SHP77 treated with DMSO at 0.1 percent for 48 hours (cell line): ENCODE results near the gene JARID2.
A peak's percentile ranks its signal among the peaks of the same experiment; 100 is the strongest.

ENCODE experiments used
- DNase-seq: peaks from one replicate; lab custom pipeline; 2025; lab: John Stamatoyannopoulos, UW

JARID2 gene

DNA sequence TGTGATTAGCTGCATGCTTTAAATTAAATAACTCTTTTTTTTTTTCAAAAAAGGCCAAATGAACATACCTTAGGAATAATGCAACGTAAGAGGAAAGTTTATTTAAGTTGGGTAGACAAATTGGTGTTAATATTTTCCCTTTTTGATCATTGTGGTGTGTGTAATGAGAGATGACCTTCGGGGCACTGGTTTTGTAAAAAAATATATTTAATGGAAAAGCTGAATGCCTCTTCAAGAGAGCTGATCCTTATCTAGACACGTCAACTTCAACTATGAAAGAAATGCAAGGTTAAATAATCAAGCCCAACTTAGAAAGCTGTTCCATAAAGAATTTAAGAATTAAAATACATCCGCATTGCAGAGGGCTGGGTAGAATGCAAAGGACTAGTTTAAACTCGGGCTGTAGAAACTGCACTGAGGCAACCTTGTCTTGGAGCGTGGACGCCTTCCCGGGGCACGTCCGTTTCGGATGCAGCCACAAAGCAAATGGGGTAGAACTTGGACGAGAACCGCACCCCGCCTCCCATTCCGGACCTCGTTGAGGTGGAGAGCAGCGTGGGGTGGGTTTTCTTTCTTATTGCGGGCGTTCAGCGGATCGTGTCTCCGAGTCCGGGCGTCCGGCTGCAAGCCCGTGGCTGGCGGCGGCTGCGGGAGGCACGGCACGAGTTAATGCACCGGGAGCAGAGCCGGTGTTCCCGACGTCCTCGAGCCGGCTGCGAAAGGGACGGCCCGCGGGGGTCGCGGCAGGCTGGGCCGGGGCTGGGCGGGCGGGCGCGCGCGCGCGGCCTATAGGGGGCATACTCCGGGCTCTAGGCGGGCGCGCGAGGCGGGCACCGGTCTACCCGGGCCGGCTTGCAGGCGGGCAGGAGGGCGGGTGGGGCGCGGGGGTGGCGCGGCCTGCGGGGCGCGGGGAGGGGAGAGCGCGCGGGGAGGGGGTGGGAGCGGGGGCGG is 1.9 kb downstream of the JARID2 start:
- no peak for DNase-seq

DNA sequence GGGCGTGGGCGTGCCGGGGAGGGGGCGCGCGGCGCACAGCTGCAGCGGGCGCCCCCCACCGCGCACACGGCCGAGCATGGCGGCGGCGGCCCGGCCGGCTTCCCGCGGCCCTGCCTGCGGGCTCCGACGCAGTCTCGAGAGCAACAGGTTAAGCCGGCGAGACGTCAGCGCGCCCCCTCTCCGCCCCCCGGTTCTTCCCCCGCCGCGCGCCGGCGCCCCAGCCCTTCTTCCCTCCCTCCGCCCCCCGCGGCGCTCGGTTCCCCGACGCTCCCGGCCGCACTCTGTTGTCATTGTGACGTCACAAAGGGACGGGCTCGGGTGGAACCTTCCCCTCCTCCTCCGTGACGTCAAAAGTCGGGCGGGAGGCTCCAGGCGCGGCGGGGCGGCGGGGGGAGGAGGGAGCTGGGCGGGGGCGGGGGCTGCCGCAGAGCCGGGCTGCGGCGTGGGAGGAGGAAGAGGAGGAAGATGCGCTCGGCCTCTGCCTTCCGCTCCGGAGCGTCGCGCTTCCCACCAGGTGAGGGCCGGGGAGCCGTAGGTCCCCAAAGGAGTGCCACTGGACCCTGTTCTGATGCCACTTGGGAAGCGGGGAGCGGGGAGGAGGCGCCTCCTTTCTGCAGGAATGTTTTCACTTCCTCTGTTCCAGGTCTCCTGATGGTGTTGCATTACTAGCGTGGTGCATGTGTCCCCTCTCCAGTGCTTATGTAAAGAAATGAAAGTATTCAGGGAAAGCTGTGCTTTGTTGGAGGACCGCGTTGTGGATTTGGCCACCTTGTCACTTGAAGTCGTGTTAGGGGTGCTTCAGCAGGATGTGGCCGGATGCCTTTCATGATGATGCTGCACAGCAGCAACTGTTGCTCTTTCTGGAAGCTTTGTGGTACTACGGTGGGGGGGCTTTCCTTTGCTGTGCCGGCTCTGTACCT is 2.8 kb downstream of the JARID2 start:
- DNase-seq, result peak; percentile 52

DNA sequence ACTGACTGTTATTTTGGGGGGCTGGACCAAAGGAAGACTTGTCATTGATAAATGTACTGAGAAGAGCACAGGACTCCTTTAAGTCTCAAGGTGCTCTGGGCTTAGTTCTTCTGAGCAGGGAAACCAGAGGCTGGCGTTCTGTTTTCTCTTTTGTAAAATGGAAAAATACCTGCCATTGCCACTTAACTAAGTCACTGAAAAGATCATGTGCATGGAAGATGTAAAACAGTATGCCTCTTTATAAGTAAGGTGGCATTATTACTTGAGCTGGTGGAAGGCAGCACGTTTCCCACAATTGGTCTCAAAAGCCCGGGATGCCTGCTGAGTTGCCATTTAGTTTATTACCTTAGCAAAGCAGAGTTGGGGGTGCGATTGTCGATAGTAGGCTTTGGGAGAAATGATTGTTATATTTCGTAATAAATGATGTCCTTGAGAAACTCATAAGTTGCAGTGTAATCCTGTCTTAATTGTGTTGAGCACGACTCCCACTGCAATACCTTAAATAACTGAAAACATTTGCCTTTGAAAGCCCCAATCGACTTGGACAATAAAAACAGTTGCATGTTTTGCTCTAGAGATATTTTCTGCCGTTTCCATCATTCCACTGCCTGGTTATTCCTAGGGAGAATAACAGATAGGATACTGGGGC is 3.6 kb downstream of the JARID2 start:
- no peak for DNase-seq

DNA sequence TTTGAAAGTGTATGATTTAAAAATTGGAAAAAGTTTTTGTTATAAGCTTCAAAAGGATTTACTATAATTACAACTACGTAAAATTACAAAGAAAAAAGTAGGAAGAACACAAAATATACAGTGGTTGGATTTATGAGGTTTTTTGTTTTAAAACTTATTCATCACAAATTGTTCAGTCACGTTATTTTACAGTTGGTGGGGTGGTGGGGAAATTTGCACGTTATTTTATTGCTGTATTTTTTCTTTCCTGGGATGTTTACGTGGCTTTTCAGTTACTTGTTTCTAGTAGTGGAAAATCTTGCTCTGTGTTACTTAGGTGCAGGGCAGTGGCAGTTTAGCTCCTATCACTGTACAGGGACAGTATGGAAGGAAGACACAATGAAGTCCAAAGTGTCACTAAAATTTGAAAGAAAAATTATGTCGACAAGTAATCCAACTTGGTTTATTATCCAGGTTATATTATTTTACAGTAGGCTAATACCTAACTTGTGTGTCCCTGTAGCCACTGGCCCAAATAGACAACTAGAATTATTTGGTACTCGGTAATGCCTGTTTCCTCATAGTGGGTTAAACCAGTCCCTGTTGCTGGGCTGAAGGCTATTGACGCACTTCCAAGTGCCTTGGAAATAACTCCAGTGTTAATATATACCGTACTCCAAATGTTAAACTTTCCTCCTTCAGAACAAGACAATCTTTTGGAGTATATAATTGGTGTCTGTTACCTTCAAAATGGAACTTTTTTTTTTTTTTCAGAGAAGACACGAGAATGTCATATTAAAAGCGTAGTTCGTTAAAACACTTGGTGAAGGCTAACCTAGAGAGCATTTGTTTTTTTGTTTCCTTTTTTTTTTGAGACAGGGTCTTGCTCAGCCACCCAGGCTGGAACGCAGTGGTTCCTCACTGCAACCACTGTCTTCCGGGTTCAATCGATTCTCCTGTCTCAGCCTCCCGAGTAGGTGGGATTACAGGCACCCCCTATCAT is 4.6 kb downstream of the JARID2 start:
- DNase-seq, result no peak

DNA sequence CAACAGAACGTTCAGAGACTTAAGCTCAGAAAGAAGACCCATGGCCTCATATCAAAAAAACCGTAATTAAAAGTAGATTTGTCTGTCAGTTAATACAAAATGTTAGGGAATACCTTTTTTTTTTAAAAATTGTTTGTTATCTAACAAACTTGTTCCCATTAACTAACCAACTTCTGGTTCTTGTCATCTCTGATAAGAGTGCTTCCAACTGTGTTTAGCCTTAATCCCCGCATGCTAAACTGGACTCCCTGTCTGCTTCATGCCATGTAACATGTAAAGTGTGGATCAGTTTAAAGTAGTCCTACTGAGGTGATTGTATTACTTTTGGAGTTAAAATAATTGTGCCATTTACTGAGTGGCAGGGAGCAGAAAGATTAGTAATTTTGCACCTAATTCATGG is 6.3 kb downstream of the JARID2 start:
- no peak for DNase-seq

DNA sequence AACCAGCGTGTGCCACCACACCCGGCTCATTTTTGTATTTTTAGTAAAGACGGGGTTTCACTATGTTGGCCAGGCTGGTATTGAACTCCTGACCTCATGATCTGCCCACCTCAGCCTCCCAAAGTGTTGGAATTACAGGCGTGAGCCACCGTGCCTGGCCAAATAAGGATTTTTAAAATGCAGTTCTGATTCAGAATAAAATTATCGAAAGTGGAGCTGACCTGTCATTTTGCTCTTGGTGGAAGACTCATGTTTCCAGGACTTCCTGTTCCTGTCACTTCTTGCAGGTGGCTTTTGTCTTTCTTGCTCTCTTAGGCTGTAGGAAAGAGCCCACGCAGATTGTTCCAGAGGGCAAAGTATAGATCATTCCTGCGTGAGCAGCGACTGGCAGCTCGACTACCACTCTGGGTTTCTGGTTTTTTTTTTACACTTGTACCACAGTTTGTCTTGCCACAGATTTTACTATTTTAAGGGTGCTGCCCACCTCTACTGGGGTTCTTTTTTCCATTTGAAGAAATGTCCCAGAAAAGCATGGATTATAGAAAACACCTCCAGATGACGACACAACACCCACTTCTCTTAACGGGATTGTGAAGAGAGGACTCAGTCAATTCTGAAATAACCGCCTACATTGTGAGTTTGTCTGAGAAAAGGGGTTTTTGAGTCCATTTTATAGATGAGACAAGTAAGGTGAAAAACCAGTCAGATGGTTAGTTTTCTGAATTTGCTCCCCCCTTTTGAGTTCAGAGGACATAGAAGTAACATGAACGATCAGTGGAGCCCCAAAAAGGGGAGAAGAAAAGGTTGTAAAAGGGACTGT is 7.5 kb downstream of the JARID2 start:
- no peak for DNase-seq

DNA sequence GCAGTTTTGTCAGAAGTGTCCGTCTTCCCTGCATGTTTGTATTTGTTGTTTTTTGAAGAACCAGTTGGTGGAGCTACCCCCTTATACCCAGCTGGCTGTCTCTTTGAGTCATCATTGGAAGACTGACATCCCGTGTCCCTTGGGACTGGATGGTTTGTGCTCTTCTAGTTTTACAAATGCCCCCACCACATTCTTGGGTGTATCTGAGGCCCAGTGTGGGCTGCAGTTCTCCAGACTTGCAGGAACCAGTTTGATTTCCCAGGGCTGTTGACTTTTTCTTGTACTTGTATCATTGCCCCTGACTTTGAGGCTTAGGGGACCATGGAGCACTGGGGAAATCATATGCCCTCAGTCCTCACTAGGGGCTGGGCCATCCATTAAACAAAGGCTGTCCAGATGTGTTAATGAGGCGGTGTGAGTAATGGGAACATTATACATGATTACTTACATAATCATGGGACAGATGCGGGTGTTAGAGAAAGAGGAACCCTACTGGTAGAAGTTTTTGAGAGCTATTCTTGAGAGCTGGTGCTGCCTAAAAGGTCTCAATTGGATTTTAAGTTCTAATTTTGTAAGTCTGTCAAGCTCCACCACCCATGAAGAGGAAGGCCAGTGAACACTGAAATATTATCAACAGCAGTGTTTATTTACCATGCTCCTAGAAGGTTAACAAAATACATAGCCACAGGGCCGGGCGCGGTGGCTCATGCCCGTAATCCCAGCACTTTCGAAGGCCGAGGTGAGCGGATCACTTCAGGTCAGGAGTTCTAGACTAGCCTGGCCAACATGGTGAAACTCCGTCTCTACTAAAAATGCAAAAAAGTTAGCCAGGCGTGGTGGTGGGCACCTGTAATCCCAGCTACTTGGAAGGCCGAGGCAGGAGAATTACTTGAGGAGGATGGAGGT is 8.5 kb downstream of the JARID2 start:
- DNase-seq, result no peak

DNA sequence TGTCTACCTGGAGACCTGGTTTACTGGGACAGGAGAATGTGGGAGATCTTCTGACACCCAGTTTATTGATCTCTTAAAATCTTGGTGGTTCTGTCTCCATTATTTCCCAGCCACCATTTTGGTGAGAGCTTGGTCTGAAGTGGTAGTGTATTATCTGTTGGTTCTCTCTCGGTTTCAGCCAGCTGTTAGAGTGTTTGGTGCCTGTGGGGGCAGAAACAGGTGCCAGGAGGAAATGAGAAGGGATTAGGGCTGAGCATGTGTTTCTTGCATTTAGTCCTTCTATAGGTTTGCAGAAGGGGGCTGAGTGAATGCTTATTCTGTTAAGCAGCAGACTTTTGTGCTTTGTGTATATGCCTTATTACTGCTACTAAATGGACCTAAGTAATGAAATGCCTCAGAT is 9.6 kb downstream of the JARID2 start:
- DNase-seq, result no peak

DNA sequence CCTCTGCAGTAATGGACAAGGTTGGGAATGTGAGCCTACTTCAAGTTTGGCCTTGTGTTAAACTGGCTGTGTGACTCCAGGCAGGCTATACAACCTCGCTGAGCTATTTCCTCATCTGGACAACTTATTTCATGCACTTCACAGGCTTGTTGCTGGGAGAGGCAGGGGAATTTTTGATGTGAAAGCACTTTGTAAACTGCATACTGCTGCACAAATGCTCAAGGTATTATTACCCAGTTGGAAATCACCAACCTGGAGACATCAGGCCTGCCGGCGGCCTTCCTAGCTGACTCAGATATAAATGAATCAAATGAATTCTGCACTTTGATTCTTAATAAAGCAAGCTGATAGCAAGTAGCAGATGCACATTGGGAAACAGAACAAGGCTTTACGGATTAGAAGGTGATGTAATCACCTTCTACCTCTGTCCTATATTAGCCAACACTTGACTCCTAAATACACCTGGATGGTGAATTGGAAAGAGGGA is 10.1 kb downstream of the JARID2 start:
- DNase-seq, result no peak

DNA sequence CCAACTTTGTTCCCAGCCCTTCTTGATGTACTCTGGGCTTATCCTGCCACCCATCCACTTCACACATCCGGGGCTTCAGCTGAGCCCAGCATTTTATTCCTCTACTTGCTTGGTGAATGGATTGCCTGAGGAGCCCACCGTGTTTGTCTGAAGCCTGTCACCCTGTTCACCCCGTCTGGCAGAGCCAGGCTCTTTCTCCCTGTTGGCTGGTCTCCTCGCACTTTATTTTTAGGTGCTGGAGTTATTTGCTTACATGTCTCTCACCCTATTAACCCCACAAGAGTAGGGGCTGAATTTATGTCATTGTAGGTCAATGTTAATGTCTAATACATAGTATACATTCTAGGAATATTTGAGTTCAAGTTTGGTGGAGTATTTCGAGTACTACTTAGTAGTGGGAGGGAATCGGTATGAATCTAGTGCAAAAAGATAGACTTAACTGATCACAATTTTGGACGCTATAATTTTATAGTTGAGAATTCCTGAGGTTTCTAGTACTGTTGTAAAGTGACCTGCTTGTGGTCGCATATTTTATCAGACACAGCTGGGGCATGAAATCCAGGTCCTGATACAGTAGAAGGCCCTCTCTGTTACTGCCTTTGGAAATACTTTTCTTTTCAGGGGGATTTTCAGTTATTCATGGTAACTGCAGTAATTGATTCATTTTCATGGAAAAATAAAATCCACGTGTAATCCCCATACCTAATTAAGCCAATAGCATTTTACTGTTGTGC is 10.8 kb downstream of the JARID2 start:
- no peak for DNase-seq

DNA sequence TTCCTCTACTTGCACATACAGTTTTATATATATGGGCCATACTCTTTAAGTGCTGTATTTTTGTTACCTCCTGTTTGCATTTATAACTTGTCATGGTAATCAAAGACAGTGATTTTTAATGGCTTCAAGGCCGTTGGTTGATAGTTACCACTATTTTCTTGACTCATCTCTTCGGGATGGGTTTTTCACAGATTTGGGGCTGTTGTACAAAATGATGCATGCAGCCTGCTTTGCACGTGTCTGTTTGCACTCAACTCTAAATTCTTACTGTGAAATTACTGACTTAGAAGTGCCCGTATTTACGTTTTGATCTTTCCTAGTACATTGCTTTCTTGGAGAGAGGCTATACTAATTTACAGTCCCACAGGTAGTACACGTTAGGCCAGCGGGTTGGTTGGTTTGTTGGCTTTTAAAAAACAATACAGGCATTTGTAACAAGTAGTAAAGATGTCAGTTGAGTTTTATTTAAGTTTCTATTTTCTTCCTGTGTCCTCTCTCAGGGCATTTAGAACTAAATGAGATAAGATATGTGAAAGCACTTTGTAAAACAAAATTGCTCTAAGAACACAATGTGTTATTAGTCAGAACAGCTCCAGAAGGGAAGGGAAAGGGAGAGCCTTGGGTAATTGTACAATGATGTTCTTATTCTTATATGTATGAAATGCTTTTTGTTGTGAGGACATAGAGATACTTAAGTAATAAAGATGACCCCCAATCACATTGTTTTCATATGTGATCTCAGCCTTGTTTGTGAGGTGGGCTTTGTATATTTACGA is 11.7 kb downstream of the JARID2 start:
- no peak for DNase-seq

DNA sequence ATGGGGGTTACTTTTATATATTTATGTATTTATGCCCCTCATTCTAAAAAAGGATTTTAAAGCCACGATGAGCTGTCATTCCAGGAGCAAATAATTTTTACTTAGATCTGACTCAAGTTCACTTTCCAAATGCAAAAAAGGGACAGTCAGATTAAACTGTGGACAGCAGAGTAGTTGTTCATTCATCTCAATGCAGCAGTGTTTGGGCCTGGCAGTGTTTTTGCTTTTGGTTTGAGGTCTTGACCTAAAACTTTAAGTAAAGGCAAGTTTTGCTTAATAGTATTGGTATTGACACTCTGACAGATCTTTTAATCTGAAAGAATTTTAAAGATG is 13.9 kb downstream of the JARID2 start:
- no peak for DNase-seq

DNA sequence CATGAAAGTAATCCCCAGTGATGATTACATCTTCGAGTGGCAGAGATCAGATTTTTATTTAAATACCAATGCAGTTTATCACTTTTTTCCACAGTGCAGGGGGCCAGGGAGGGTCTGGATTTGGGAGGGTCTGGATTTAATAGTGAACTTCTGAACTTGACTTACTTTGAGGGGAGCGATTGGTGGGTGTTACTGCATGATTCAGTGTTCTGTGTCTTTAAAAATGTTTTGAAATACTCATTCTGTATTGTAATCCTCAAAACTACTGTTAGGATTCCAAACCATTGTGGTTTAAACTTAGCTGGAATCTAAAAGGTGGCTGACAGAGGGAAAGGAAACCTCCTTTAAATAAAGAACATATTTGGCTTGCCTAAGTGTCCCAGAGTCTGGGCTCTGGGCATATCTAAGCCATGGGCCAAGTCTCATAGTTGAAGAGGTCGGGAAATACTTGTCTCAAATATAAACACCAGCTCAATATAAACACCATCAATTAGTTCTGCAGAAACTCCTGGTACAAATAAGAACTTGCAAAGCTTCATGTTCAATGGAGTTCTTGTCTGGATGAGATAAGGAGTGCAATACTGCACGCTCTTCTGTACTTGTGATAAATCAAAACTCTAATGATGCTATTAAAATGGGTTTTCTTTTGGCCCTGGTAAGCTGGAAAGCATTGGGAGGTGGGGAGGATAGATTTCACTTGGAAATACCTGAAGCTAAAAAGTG is 14.4 kb downstream of the JARID2 start:
- DNase-seq, result no peak

DNA sequence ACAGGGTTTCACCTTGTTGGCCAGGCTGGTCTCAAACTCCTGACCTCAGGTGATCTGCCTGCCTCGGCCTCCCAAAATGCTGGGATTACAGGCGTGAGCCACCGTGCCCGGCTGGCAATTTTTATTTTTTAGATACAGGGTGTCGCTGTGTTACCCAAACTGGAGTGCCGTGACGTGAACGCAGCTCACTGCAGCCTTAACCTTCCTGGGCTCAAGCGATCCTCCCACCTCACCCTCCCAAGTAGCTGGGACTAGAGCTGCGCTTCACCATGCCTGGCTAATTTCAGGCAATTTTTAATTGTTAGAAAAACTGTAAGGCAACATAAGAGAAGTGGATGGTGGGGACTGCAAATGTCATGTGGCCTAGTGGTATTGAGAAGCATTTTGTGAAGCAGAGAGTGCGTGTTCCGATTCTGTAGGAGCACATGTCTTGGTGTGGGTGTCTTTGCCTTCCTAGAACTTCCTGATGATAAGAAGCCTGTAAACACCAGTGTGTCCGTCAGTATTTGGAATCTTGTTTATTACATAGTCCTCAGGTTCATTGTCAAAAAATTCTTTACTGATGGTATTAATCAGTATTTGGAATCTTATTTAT is 18.0 kb downstream of the JARID2 start:
- DNase-seq, result no peak

DNA sequence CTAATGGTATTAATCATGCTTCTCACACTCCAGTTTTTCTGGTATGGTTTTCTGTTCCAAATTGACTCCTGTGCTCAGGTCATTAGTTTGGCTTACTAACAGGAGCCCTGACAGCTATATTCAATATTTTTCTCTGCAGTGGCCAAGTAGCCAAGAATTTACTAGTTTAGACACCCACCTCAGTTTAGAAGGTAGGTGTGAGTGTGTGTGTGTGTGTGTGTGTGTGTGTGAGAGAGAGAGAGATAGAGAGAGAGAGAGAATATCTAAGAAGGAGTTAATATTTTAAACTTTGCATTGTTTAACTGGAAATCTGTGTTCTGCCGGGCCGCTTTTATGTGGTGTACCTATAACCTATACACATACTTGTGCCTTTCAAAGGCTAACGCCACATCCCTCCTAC is 18.5 kb downstream of the JARID2 start:
- DNase-seq, result no peak

DNA sequence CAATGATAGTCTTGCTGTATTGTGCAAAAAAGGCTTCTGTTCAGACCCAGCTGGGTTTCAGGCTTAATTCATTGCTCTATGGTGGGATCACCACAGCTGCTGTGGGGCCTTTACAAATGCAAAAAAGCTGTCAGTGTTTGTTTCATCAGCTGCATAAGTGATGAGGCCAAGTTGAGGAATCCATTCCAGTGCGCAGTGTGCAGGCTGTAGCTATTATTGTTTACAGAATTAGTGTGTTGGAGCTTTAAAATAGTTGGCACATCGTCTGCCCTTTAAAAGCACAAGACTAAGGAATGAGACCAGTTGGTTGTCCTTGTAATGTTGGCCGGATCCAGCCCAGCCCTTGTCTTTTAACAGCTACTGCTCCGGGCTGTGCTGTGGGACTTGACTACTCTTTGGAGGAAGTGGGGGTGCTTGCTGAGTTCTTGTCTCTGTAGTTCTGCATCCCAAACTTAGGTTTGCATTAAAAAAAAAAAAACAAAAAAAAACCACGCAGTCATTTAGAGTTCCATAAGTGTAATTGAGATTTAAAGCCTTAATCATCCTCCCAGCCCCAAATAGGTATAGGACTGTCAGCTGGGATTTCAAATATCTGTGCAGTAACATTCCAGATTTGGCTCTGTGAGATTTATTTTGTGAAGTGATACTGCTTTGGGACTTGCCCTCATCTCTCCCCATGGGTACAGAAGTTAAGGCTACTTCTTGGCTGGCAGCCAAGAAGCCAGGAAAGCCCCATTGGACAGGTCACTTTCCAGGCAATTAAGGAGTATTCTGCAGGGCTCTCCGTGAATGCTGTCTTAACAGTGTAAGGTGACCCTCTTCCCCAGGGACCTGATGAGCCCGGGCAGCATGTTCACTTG is 19.3 kb downstream of the JARID2 start:
- DNase-seq, result no peak
